ENCODE measurements around the gene MAPK10.

DNA sequence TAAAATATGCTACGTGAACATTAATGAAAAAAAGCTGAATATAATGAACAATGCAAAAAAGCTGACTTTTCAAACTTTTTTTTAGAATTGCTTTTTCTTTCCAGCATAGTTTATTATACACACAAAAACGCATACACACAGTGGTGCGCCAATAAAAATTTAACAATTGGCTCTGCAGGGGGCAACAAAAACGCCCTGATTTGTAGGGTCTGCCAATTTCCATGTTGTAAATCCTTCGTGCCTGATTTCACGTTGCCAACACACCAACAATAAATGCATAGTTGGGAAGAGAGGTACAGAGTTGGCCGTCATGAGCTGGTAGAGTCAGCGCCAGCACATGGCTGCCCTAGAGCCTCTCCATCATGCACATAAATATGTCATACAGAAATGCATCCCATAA lies 333.1 kb downstream of the MAPK10 start:
- TF ChIP-seq CEBPB (IDR thresholded peaks at IDR 0.05) (no peak), POLR2A (IDR thresholded peaks at IDR 0.05; ENCODE audit: low read length) (no peak), ESRRA (IDR thresholded peaks at IDR 0.05; ENCODE audit: borderline replicate concordance, low read length) (no peak), HOXA7 (CRISPR knock-in tag; IDR thresholded peaks at IDR 0.05) (no peak), RNF2 (IDR thresholded peaks at IDR 0.05; ENCODE audit: borderline replicate concordance, low read depth) (no peak), RAD21 (conservative IDR thresholded peaks at IDR 0.05 in 1 of 2, IDR thresholded peaks at IDR 0.05 in 1 of 2) (no peak), RFX5 (IDR thresholded peaks at IDR 0.05) (no peak), RCOR1 (IDR thresholded peaks at IDR 0.05; ENCODE audit: low read depth, low read length) (no peak), CBX2 (IDR thresholded peaks at IDR 0.05; ENCODE audit: borderline replicate concordance, low read depth) (no peak), BHLHE40 (IDR thresholded peaks at IDR 0.05; ENCODE audit: low read depth, low read length) (no peak), JUN (IDR thresholded peaks at IDR 0.05) (no peak)
- TF ChIP-seq, protein P1, sequence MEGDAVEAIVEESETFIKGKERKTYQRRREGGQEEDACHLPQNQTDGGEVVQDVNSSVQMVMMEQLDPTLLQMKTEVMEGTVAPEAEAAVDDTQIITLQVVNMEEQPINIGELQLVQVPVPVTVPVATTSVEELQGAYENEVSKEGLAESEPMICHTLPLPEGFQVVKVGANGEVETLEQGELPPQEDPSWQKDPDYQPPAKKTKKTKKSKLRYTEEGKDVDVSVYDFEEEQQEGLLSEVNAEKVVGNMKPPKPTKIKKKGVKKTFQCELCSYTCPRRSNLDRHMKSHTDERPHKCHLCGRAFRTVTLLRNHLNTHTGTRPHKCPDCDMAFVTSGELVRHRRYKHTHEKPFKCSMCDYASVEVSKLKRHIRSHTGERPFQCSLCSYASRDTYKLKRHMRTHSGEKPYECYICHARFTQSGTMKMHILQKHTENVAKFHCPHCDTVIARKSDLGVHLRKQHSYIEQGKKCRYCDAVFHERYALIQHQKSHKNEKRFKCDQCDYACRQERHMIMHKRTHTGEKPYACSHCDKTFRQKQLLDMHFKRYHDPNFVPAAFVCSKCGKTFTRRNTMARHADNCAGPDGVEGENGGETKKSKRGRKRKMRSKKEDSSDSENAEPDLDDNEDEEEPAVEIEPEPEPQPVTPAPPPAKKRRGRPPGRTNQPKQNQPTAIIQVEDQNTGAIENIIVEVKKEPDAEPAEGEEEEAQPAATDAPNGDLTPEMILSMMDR (IDR thresholded peaks at IDR 0.05) = no peak
- TF ChIP-seq, protein P2, sequence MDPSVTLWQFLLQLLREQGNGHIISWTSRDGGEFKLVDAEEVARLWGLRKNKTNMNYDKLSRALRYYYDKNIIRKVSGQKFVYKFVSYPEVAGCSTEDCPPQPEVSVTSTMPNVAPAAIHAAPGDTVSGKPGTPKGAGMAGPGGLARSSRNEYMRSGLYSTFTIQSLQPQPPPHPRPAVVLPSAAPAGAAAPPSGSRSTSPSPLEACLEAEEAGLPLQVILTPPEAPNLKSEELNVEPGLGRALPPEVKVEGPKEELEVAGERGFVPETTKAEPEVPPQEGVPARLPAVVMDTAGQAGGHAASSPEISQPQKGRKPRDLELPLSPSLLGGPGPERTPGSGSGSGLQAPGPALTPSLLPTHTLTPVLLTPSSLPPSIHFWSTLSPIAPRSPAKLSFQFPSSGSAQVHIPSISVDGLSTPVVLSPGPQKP (IDR thresholded peaks at IDR 0.05; ENCODE audit: low read depth, low read length) = no peak
